Measurements from ENCODE around the gene CHST7. TPM values are rescaled to one million over a fixed set of nuclear protein-coding genes. Genes with fewer than 3 reads are reported as not detected.

CHST7 gene
- total and polyA plus RNA-seq, 2 of the 8 experiments (the other 6 are each of a cell fraction or from before 2014, with no cell fraction given), result 7.9 to 14.1 TPM

DNA sequence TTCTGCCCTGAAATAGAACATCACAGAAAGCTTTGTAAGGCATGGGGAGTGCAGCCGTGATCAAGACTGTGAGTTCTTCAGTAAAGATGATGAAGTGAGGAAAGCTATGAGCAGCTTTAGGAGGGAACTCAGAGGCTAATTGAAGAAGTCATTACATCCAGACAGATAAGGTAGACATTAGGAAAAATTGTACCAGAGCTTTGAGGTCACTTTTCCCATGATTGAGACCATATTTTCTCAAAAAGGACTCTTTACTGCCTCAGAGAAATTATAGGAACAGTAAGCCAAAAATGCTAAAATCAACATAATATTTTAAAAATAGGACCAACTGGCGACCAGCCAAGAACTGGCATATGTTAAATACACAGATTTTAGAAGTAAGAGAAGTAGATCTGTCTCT, 11.2 kb downstream of the CHST7 start (continued):
- no peak for TF ChIP-seq CHD7 (IDR thresholded peaks at IDR 0.05; ENCODE audit: insufficient replicate concordance, low read length)

All from H1 (cell line).